Heart right ventricle (tissue), 16 donors: ENCODE measurements around the gene DNM3. TPM values are rescaled to one million over a fixed set of nuclear protein-coding genes. Genes with fewer than 3 reads are reported as not detected.
A peak's percentile ranks its signal among the peaks of the same experiment; 100 is the strongest.

ENCODE experiments used
- ATAC-seq, 8 donors: fragments of 200-7000 bp; cut with Tn5 transposase; one replicate each; pipeline ENCODE4 v1.9.1; 2020; ENCODE audit warnings: mild to moderate bottlenecking in 8 of 8, moderate library complexity in 8 of 8, moderate number of reproducible peaks in 1 of 8
- DNase-seq, 2 donors: peaks; one replicate each; pipeline ENCODE4 v3.0.0-alpha.2; 2020
- H3K27ac ChIP-seq, 10 donors: fragments of 200-600 bp; sonication (generic) in 2 of 10; one replicate each; pipeline versions ENCODE4 v1.5.0 to v1.8.0; 2020 to 2022; ENCODE audit warnings: mild to moderate bottlenecking in 3 of 10
- H3K27me3 ChIP-seq, 7 donors: fragments of 200-600 bp; one replicate each; pipeline ENCODE4 v1.8.0; 2021 to 2022; ENCODE audit warnings: mild to moderate bottlenecking in 2 of 7
- H3K36me3 ChIP-seq, 9 donors: fragments of 200-600 bp; sonication (generic) in 1 of 9; one replicate each; pipeline versions ENCODE4 v1.5.0 to v1.8.0; 2020 to 2022; ENCODE audit warnings: mild to moderate bottlenecking in 2 of 9
- H3K4me1 ChIP-seq, 9 donors: fragments of 200-600 bp; sonication (generic) in 1 of 9; one replicate each; pipeline versions ENCODE4 v1.5.0 to v1.8.0; 2020 to 2022; ENCODE audit warnings: mild to moderate bottlenecking in 4 of 9
- H3K4me3 ChIP-seq, 10 donors: fragments of 200-600 bp; sonication (generic) in 2 of 10; one replicate each; pipeline versions ENCODE4 v1.5.0 to v1.8.0; 2020 to 2022; ENCODE audit warnings: mild to moderate bottlenecking in 7 of 10, moderate library complexity in 2 of 10
- H3K9me3 ChIP-seq, 11 donors: fragments of 200-600 bp in 10 of 11; sonication (generic) in 2 of 11; one replicate each; pipeline versions ENCODE4 v1.5.0 to v1.8.0; 2013 to 2022; ENCODE audit warnings: mild to moderate bottlenecking in 2 of 11, control low read depth in 1 of 11, moderate library complexity in 1 of 11
- WGBS, 2 donors: extraction: QIAGEN DNeasy Blood & Tissue Kit; methylation state at CpG; one replicate each; pipeline ENCODE4 v1.1.7; 2013; ENCODE audit warnings: inconsistent platforms in 1 of 2; 5-methylcytosine and 5-hydroxymethylcytosine counted together
- intact Hi-C, 10 donors: fragments of 100-400 bp; cut with DNase I; formaldehyde crosslinking; loops; one replicate each; pipeline versions ENCODE4 v1.11.1 to v1.14.2; 2022
- polyA plus RNA-seq, 2 donors: library from polyadenylated mRNA; stranded (reverse); fragments of 200-250 nt; gene quantifications; one replicate each; pipeline ENCODE4 v1.2.3, GENCODE V29; 2013
- total RNA-seq, 10 donors: library from RNA; stranded (reverse); fragmentation: NEBNext Ultra II Directional in 3 of 10; extraction: Animal tissue kit (Norgen Biotek cat#: 25700) in 3 of 10; gene quantifications; one replicate each; pipeline versions ENCODE4 v1.2.1 to v1.2.4, GENCODE V29; 2021 to 2023
- TF ChIP-seq, protein P1 (sequence below), 9 donors: fragments of 200-600 bp; sonication (generic) in 2 of 9; IDR thresholded peaks; one replicate each; pipeline versions ENCODE4 v1.5.0 to v1.8.0; 2021 to 2022; ENCODE audit warnings: antibody characterized with exemption in 9 of 9, mild to moderate bottlenecking in 5 of 9, moderate library complexity in 1 of 9
- donor health status: Arrhythmogenic right ventricular cardiomyopathy.
- donor health status: ischemic (EF 13 %, LVEDD 7.1; RV severe dilation, severe dysfunction).
- donor health status: healthy with polysubstance abuse.
- donor health status: DM: no; HTN: yes; CAD: no.
- donor health status: DM: no; HTN: no; CAD: no.
- donor health status: ischemic (EF 25% LVEDD 6.9; RV normal size, moderate dysfunction).
- donor health status: ischemic (EF 25% LVEDD 5.7; RV mildly dilated, moderate dysfunction).
- donor health status: healthy.
- donor health status: DM: yes; HTN: yes; CAD: no.
- donor health status: Ischemic cardiomyopathy.
- donor health status: ischemic (EF 35%, LVEDD 5.7; RV mildly dilated, moderate dysfunction).
- donor health status: nonischemic (EF 11% LVEDD 7.7; RV severe dilation, severe dysfunction).
- donor health status: DM: yes; HTN: yes; CAD: no.
- donor health status: PGD.
- donor health status: ischemic (EF 29% LVEDD 5.4; RV normal size, mild dysfunction).
- donor health status: nonischemic (EF 23%, LVEDD 6.1; RV moderate dilation, normal function).

Gene DNM3
- total and polyA plus RNA-seq, 12 donors: 0.77 to 2.8 (median 2.2) TPM

- intact Hi-C loops: loop anchor here in 7 of 10 donors (2.0 to 10.0 kb wide), 6 partner anchors 399 to 444 kb away; partner anchors contain the start of gene PIGC (in 3 of the 7)
- peak in 1 of 2 donors; percentile 9 for DNase-seq
- Histone ChIP-seq H3K9me3 (no peaks in the 10 kb centered on the region), H3K27ac (no peak overlapping the region), H3K36me3 (no peaks in the 10 kb centered on the region), H3K4me3 (no peak overlapping the region), H3K4me1 (peaks cover 0 to 10% (median 0%) of the 10 kb centered on the region in 9 donors), H3K27me3 (no peaks in the 10 kb centered on the region)
- 12 to 13% methylated on average over 3 of the region's 3 CpGs for WGBS, 2 donors
- TF ChIP-seq, protein P1, sequence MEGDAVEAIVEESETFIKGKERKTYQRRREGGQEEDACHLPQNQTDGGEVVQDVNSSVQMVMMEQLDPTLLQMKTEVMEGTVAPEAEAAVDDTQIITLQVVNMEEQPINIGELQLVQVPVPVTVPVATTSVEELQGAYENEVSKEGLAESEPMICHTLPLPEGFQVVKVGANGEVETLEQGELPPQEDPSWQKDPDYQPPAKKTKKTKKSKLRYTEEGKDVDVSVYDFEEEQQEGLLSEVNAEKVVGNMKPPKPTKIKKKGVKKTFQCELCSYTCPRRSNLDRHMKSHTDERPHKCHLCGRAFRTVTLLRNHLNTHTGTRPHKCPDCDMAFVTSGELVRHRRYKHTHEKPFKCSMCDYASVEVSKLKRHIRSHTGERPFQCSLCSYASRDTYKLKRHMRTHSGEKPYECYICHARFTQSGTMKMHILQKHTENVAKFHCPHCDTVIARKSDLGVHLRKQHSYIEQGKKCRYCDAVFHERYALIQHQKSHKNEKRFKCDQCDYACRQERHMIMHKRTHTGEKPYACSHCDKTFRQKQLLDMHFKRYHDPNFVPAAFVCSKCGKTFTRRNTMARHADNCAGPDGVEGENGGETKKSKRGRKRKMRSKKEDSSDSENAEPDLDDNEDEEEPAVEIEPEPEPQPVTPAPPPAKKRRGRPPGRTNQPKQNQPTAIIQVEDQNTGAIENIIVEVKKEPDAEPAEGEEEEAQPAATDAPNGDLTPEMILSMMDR (IDR thresholded peaks at IDR 0.05): peak; percentile 25 to 81 (median 68)
- ATAC-seq: no peak
Measured at GRCh38 chr1:172002725-172003345, 161.5 kb downstream of the DNM3 start.

DNA sequence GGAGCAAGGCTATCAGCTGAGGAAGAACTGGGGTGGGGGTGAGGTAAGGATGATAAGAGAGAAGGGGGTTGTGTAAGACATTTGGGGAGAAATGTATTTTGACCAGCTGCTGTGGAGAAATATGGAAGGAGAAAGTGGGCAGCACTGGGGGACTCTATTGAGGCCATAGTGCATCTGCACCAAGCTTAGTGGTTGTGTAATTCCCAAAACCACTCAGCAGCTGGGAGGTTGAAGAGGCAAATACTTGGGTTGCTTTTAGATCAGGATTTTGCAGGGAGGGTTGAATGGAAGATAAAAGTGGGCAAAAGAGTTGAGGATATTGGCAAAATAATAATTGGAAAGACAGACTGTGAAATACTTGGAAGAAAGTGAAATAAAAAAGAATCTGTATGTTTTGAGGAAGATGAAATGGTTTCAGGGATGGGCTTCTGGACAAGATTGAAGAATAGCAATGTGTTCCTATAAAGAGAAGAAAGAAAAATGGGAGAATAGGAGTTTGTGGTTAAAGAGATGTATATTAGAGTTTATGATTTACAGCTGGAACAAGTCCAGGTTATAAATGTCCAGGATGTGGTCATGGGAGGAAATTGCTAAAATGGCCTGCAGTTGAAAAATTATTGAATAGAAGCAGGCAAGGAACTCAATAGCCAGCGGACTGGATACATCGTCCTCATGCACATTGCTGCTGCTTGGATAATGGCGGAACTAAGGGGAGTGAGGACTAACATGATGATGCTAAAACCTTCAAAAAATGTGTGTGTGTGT lies 162.7 kb downstream of the DNM3 start:
- no peak overlapping the region for H3K27ac ChIP-seq
- TF ChIP-seq, protein P1 (IDR thresholded peaks at IDR 0.05): no peak
- H3K27me3 ChIP-seq: no peaks in the 10 kb centered on the region
- intact Hi-C loops: loop anchor here in 7 of 10 donors (2.0 to 10.0 kb wide), 6 partner anchors 398 to 443 kb away; partner anchors contain the start of gene PIGC (in 3 of the 7)
- DNase-seq: no peak
- H3K4me3 ChIP-seq: no peak overlapping the region
- H3K9me3 ChIP-seq: no peaks in the 10 kb centered on the region
- no peaks in the 10 kb centered on the region for H3K36me3 ChIP-seq
- peaks cover 0 to 10% (median 0%) of the 10 kb centered on the region in 9 donors for H3K4me1 ChIP-seq
- WGBS, 2 donors: 85 to 93% methylated on average over 3 of the region's 3 CpGs
- ATAC-seq: no peak

DNA sequence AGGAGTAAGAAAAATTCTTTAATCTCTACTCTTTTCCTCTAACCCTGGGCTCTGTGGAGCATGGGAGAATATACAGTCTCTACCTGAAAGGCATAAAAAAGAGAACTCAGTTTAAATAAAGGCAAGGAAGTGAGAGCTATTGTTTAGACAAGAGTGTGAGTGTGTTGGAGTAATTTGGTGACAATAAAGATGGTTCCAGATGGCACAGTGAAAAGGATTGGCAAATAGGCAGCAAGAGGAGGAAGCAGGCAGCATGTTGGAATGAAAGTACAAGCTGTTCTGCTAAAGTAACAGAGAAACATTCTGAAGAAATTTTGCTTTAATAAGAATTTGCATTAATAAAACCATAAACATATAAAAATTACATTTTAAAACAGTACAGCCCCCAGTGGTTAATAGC lies 163.4 kb downstream of the DNM3 start:
- intact Hi-C loops: loop anchor here in 6 of 10 donors (5.0 to 10.0 kb wide), 5 partner anchors 398 to 443 kb away; partner anchors contain the start of gene PIGC (in 3 of the 6)
- H3K4me3 ChIP-seq: no peak overlapping the region
- H3K36me3 ChIP-seq: no peaks in the 10 kb centered on the region
- H3K27me3 ChIP-seq: no peaks in the 10 kb centered on the region
- TF ChIP-seq, protein P1 (IDR thresholded peaks at IDR 0.05): no peak
- no peak for ATAC-seq
- H3K4me1 ChIP-seq: peaks cover 0 to 10% (median 0%) of the 10 kb centered on the region in 9 donors
- DNase-seq: no peak
- H3K9me3 ChIP-seq: peaks cover 0 to 3% (median 0%) of the 10 kb centered on the region in 11 donors
- no peak overlapping the region for H3K27ac ChIP-seq

GRCh38 chr1:172005856-172006255 lies 164.6 kb downstream of the DNM3 start:
- Histone ChIP-seq H3K9me3 (peaks cover 0 to 15% (median 8%) of the 10 kb centered on the region in 11 donors), H3K4me3 (no peak overlapping the region), H3K4me1 (peaks cover 0 to 10% (median 0%) of the 10 kb centered on the region in 9 donors), H3K27ac (no peak overlapping the region), H3K27me3 (no peaks in the 10 kb centered on the region), H3K36me3 (no peaks in the 10 kb centered on the region)
- intact Hi-C loops: loop anchor here in 4 of 10 donors (10.0 kb wide), 2 partner anchors 399 to 439 kb away; partner anchors contain the start of gene PIGC (in 2 of the 4)
- 74 to 79% methylated on average over 1 of the region's 1 CpG for WGBS, 2 donors
- TF ChIP-seq, protein P1 (IDR thresholded peaks at IDR 0.05): no peak
- ATAC-seq: no peak
- DNase-seq: no peak
